COLO668 (cell line): ENCODE results near the gene LNPK.
"Not testable (repeated sequence)": the region's sequence is repeated elsewhere in the genome, so short reads cannot be mapped to it uniquely, and the experiment has no call there.

Experiments used
- DNase-seq: peaks from one replicate; lab custom pipeline; 2025; ENCODE audit not compliant: unreplicated experiment; lab: John Stamatoyannopoulos, UW

LNPK gene

GRCh38 chr2:175913267-175913666 is 88.8 kb downstream of the LNPK start:
- not testable (repeated sequence) for DNase-seq

GRCh38 chr2:175904035-175904434 is 98.0 kb downstream of the LNPK start:
- no peak for DNase-seq

- no peak for DNase-seq
Measured at GRCh38 chr2:175903384-175903936, 98.6 kb downstream of the LNPK start.

GRCh38 chr2:175895957-175896356 is 106.1 kb downstream of the LNPK start:
- DNase-seq = not testable (repeated sequence)

GRCh38 chr2:175892046-175892445 is 110.0 kb downstream of the LNPK start:
- DNase-seq = no peak

- DNase-seq = no peak
Measured at GRCh38 chr2:175890636-175891242, 111.3 kb downstream of the LNPK start.

GRCh38 chr2:175889701-175890302 is 112.3 kb downstream of the LNPK start:
- DNase-seq = no peak

GRCh38 chr2:175887776-175888175 is 114.3 kb downstream of the LNPK start:
- DNase-seq = no peak

GRCh38 chr2:175884697-175885393 is 117.2 kb downstream of the LNPK start:
- no peak for DNase-seq

- no peak for DNase-seq
Measured at GRCh38 chr2:175883586-175884194, 118.4 kb downstream of the LNPK start.

GRCh38 chr2:175879679-175880078 is 122.4 kb downstream of the LNPK start:
- DNase-seq = no peak

- DNase-seq = no peak
Measured at GRCh38 chr2:175877845-175878544, 124.1 kb downstream of the LNPK start.

- no peak for DNase-seq
Measured at GRCh38 chr2:175874291-175874690, 127.8 kb downstream of the LNPK start.
